Parathyroid adenoma (tissue), 2 donors: ENCODE measurements around the gene ZNF200.

ENCODE experiments used
- H2AFZ ChIP-seq: fragments of 300-600 bp; sonication (generic); one replicate; pipeline ENCODE4 v1.7.0; 2017; ENCODE audit warnings: antibody characterized with exemption, mild to moderate bottlenecking
- H3K27ac ChIP-seq: fragments of 300-600 bp; sonication (generic); one replicate; pipeline ENCODE4 v1.7.0; 2017
- H3K27me3 ChIP-seq: fragments of 300-600 bp; sonication (generic); one replicate; pipeline ENCODE4 v1.7.0; 2017; ENCODE audit warnings: low read length; ENCODE audit not compliant: control insufficient read depth, insufficient read depth
- H3K36me3 ChIP-seq: fragments of 300-600 bp; sonication (generic); one replicate; pipeline ENCODE4 v1.7.0; 2017; ENCODE audit warnings: low read length; ENCODE audit not compliant: control insufficient read depth, insufficient read depth
- H3K4me1 ChIP-seq: fragments of 300-600 bp; sonication (generic); one replicate; pipeline ENCODE4 v1.7.0; 2017; ENCODE audit warnings: control low read depth
- H3K4me2 ChIP-seq: fragments of 300-600 bp; sonication (generic); one replicate; pipeline ENCODE4 v1.7.0; 2017; ENCODE audit warnings: low read length
- H3K4me3 ChIP-seq: fragments of 300-600 bp; sonication (generic); one replicate; pipeline ENCODE4 v1.7.0; 2017; ENCODE audit warnings: low read depth, low read length
- H3K79me2 ChIP-seq: fragments of 300-600 bp; sonication (generic); one replicate; pipeline ENCODE4 v1.7.0; 2017; ENCODE audit warnings: control low read depth
- H3K9ac ChIP-seq: fragments of 300-600 bp; sonication (generic); one replicate; pipeline ENCODE4 v1.7.0; 2017; ENCODE audit warnings: mild to moderate bottlenecking
- H3K9me3 ChIP-seq: fragments of 300-600 bp; sonication (generic); one replicate; pipeline ENCODE4 v1.7.0; 2017; ENCODE audit warnings: low read length; ENCODE audit not compliant: control insufficient read depth
- TF ChIP-seq, protein P1 (sequence below): fragments of 300-600 bp; sonication (generic); IDR thresholded peaks from one replicate; pipeline ENCODE4 v1.7.0; 2017; ENCODE audit warnings: antibody characterized with exemption, mild to moderate bottlenecking
- donor health status: primary hyperparathyroidism.

ZNF200 gene

DNA sequence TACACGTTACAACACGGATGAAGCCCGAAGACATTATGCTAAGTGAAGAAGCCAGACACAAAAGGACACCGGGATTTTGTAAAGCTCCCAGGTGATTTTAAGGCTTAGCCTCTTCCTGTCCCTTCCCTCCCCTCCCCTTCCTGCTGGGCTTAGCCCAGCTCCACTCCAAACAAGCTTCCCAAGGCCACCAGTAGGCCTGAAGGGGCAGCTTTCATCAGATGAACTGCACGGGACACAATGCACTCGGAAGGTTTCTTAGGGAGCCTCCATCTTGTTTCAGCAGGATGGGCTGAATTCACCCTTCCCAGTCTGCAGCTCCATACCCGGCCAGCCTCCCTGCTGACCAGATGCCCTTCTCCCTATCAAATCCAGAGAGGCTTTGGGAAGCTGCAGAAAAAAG is 11.0 kb upstream of the ZNF200 start:
- no peak overlapping the region for H3K4me2 ChIP-seq
- TF ChIP-seq, protein P1, sequence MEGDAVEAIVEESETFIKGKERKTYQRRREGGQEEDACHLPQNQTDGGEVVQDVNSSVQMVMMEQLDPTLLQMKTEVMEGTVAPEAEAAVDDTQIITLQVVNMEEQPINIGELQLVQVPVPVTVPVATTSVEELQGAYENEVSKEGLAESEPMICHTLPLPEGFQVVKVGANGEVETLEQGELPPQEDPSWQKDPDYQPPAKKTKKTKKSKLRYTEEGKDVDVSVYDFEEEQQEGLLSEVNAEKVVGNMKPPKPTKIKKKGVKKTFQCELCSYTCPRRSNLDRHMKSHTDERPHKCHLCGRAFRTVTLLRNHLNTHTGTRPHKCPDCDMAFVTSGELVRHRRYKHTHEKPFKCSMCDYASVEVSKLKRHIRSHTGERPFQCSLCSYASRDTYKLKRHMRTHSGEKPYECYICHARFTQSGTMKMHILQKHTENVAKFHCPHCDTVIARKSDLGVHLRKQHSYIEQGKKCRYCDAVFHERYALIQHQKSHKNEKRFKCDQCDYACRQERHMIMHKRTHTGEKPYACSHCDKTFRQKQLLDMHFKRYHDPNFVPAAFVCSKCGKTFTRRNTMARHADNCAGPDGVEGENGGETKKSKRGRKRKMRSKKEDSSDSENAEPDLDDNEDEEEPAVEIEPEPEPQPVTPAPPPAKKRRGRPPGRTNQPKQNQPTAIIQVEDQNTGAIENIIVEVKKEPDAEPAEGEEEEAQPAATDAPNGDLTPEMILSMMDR, result no peak
- no peaks in the 10 kb centered on the region for H3K27me3 ChIP-seq
- H3K79me2 ChIP-seq, result no peaks in the 10 kb centered on the region
- no peaks in the 10 kb centered on the region for H3K4me1 ChIP-seq
- no peaks in the 10 kb centered on the region for H3K9me3 ChIP-seq
- no peak overlapping the region for H2AFZ ChIP-seq
- H3K9ac ChIP-seq, result no peak overlapping the region
- no peak overlapping the region for H3K4me3 ChIP-seq
- H3K27ac ChIP-seq, result no peak overlapping the region
- H3K36me3 ChIP-seq, result no peaks in the 10 kb centered on the region

DNA sequence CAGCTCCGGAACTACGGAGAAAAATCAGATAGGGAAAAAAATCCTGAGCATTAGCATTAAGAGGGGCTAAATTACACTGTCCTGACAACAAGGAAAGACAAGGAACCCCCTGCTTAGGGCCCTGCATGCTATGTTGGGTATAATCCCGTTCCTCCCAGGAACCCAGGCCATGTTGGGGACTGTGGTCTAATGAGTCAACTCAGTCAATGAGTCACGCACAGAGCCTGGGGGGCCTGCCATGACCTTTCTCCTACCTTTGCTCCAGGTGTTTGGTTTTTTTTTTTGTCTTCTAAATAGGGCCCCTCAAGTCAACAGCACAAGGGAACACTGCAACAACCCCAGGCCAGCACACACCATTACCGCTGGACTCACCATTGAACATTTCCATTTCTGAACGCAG is 8.9 kb upstream of the ZNF200 start:
- Histone ChIP-seq H2AFZ (no peak overlapping the region), H3K4me1 (no peaks in the 10 kb centered on the region), H3K4me3 (no peak overlapping the region), H3K36me3 (no peaks in the 10 kb centered on the region), H3K9me3 (no peaks in the 10 kb centered on the region), H3K27me3 (no peaks in the 10 kb centered on the region), H3K4me2 (no peak overlapping the region), H3K27ac (no peak overlapping the region), H3K9ac (no peak overlapping the region), H3K79me2 (no peaks in the 10 kb centered on the region)
- TF ChIP-seq, protein P1, result no peak

DNA sequence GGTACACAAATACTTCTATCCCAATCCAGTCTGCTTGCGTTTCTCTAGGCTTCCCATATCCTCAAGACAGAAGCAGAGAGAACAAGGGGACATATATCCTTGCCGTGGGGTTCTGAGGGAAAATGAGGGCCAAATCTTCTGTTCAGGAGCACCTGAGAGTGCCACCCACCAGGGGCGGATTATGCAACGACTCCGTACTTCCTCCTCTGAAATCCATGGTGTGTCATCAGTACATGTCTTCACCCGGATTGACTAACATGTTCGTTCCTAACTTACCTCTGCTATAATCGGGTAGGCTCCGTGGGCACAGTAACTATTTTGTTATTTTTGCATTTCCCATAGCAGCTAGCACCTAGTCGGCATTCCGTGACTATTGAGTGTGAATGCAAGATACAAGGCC is 7.8 kb upstream of the ZNF200 start:
- no peaks in the 10 kb centered on the region for H3K36me3 ChIP-seq
- no peak overlapping the region for H2AFZ ChIP-seq
- H3K27me3 ChIP-seq, result no peaks in the 10 kb centered on the region
- no peak overlapping the region for H3K4me3 ChIP-seq
- no peak overlapping the region for H3K27ac ChIP-seq
- no peaks in the 10 kb centered on the region for H3K4me1 ChIP-seq
- TF ChIP-seq, protein P1, result no peak
- H3K4me2 ChIP-seq, result no peak overlapping the region
- H3K9ac ChIP-seq, result no peak overlapping the region
- no peaks in the 10 kb centered on the region for H3K79me2 ChIP-seq
- H3K9me3 ChIP-seq, result no peaks in the 10 kb centered on the region

DNA sequence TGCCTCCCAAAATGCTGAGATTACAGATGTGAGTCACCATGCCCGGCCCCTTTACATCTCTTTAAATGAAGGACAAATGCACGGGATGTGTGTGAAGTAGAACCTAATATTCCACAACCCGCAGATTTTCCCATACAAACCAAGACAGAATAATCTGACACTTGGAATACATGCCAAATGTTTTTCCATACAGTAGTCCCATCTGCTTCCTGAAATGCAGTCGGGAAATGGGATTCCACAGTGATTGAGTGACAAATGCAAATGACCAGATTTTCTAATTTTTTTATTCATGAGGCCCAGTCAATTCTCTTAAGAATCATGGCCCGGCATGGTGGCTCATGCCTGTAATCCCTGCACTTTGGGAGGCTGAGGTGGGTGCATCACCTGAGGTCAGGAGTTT is 6.8 kb upstream of the ZNF200 start:
- H2AFZ ChIP-seq, result no peak overlapping the region
- H3K9ac ChIP-seq, result no peak overlapping the region
- H3K4me1 ChIP-seq, result no peaks in the 10 kb centered on the region
- no peaks in the 10 kb centered on the region for H3K27me3 ChIP-seq
- no peak overlapping the region for H3K4me3 ChIP-seq
- H3K9me3 ChIP-seq, result no peaks in the 10 kb centered on the region
- no peaks in the 10 kb centered on the region for H3K79me2 ChIP-seq
- no peak overlapping the region for H3K4me2 ChIP-seq
- H3K36me3 ChIP-seq, result no peaks in the 10 kb centered on the region
- H3K27ac ChIP-seq, result no peak overlapping the region
- TF ChIP-seq, protein P1, result no peak

DNA sequence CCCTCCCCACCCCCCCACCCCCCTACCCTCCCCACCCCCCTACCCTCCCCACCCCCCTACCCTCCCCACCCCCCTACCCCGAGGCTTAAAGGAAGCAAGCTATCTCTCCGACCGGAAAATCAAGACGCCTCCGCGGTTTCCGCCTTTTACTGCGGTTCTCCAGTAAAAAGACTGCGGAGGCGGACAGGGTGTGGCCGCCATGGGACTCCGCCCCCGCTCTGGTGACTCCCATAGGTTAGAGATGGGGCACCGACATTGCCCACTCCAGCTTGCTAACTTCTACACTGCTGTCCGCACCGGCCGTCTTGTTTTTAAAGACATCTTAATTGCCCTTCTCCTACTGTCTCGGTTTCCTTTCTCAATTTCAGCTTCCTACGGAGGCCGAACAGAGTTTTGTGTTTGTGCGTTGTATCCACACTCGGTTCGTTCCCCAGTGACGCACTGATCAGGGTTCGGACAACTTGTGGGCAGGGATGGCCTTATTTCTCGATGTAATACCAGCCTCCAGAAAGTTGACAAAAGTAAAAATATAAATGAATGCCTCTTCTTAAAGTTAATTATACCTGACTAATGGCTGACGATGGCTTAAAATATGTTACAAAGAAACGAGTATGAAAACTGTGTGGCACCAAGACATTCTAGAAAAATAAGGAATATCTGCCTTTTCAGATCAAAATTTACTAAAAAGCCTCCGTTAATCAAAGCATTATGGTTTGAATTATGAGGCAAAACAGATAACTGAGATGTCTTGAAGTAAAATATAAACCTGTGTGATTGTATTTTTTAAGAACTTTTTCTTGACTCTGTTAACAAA is 1.1 kb upstream of the ZNF200 start:
- peaks cover 8% of the 10 kb centered on the region for H3K4me1 ChIP-seq

More for the DNA sequence above, 1.1 kb upstream of the ZNF200 start:
- no peak overlapping the region for H2AFZ ChIP-seq
- H3K36me3 ChIP-seq, result no peaks in the 10 kb centered on the region
- peaks cover 12% of the 10 kb centered on the region for H3K79me2 ChIP-seq
- H3K4me3 ChIP-seq, result no peak overlapping the region
- no peak overlapping the region for H3K27ac ChIP-seq
- H3K9me3 ChIP-seq, result no peaks in the 10 kb centered on the region
- no peaks in the 10 kb centered on the region for H3K27me3 ChIP-seq
- no peak overlapping the region for H3K9ac ChIP-seq
- TF ChIP-seq, protein P1, result no peak
- H3K4me2 ChIP-seq, result no peak overlapping the region
